Muscle of leg (tissue), 11 donors: ENCODE results near the gene ADGRF5. TPM values are rescaled to one million over a fixed set of nuclear protein-coding genes. Genes with fewer than 3 reads are reported as not detected.

Experiments used
- DNase-seq: peaks from one replicate; pipeline ENCODE4 v3.0.0; 2013
- H3K27ac ChIP-seq: one replicate; pipeline ENCODE4 v1.5.1; 2013; ENCODE audit warnings: mild to moderate bottlenecking, low read length, control low read depth
- H3K27me3 ChIP-seq: one replicate; pipeline ENCODE4 v1.6.1; 2013; ENCODE audit warnings: low read length; ENCODE audit not compliant: control insufficient read depth, insufficient read depth
- H3K36me3 ChIP-seq: one replicate; pipeline ENCODE4 v1.6.1; 2013; ENCODE audit warnings: low read length; ENCODE audit not compliant: control insufficient read depth, insufficient read depth
- H3K4me1 ChIP-seq: one replicate; pipeline ENCODE4 v1.6.1; 2013; ENCODE audit warnings: low read length; ENCODE audit not compliant: control insufficient read depth, insufficient read depth
- H3K4me3 ChIP-seq: one replicate; pipeline ENCODE4 v1.5.1; 2013; ENCODE audit warnings: low read length, control low read depth
- H3K9me3 ChIP-seq: replicated peaks from 2 replicates; pipeline ENCODE4 v1.6.1; 2013; ENCODE audit warnings: low read depth, low read length; ENCODE audit not compliant: control insufficient read depth
- WGBS: methylation state at CpG from one replicate; pipeline ENCODE4 v1.1.5; 2013; ENCODE audit warnings: missing lambda C conversion rate; ENCODE audit not compliant: insufficient coverage; 5-methylcytosine and 5-hydroxymethylcytosine counted together
- polyA plus RNA-seq, 8 donors: library from polyadenylated mRNA; unstranded; fragments of 120-200 nt; gene quantifications; one replicate each; pipeline versions ENCODE4 v1.2.1 to v1.2.3, GENCODE V29; 2013; ENCODE audit warnings: inconsistent platforms in 1 of 8, low replicate concordance in 1 of 8; ENCODE audit not compliant: insufficient read length in 8 of 8, insufficient read depth in 1 of 8
- total RNA-seq: library from RNA; stranded (reverse); fragments of 120-200 nt; gene quantifications from one replicate; pipeline ENCODE4 v1.2.4, GENCODE V29; 2013

Gene ADGRF5
- total and polyA plus RNA-seq, 9 donors = 19.1 to 28.7 (median 25.2) TPM

- peak; percentile 67 for DNase-seq
- Histone ChIP-seq H3K36me3 (no peaks in the 10 kb centered on the region), H3K4me1 (peaks cover 5% of the 10 kb centered on the region), H3K27ac (peak overlapping the region; percentile 23), H3K4me3 (no peak overlapping the region), H3K27me3 (no peaks in the 10 kb centered on the region), H3K9me3 (no peaks in the 10 kb centered on the region)
- 57% methylated on average over 3 of the region's 4 CpGs for WGBS
Measured at GRCh38 chr6:46915866-46916265, 5.9 kb downstream of the ADGRF5 start.

GRCh38 chr6:46915380-46915779 is 6.4 kb downstream of the ADGRF5 start:
- Histone ChIP-seq H3K9me3 (no peaks in the 10 kb centered on the region), H3K27ac (peak overlapping the region; percentile 29), H3K36me3 (no peaks in the 10 kb centered on the region), H3K4me3 (no peak overlapping the region), H3K4me1 (peaks cover 5% of the 10 kb centered on the region), H3K27me3 (no peaks in the 10 kb centered on the region)
- DNase-seq = peak; percentile 75

GRCh38 chr6:46914279-46914810 is 7.4 kb downstream of the ADGRF5 start:
- Histone ChIP-seq H3K36me3 (no peaks in the 10 kb centered on the region), H3K27ac (no peak overlapping the region), H3K4me1 (peaks cover 5% of the 10 kb centered on the region), H3K27me3 (no peaks in the 10 kb centered on the region), H3K4me3 (no peak overlapping the region), H3K9me3 (no peaks in the 10 kb centered on the region)
- DNase-seq = no peak
- no CpG with 5 or more reads among the region's 4 CpGs for WGBS

- peak; percentile 68 for DNase-seq
- Histone ChIP-seq H3K4me1 (no peaks in the 10 kb centered on the region), H3K27me3 (no peaks in the 10 kb centered on the region), H3K27ac (peak overlapping the region; percentile 49), H3K36me3 (no peaks in the 10 kb centered on the region), H3K9me3 (no peaks in the 10 kb centered on the region), H3K4me3 (no peak overlapping the region)
- no CpG with 5 or more reads among the region's 2 CpGs for WGBS
Measured at GRCh38 chr6:46909371-46909770, 12.4 kb downstream of the ADGRF5 start.

- H3K4me3 ChIP-seq = no peak overlapping the region
- no CpG with 5 or more reads among the region's 3 CpGs for WGBS
- H3K4me1 ChIP-seq = peaks cover 7% of the 10 kb centered on the region
- no peak overlapping the region for H3K27ac ChIP-seq
- no peaks in the 10 kb centered on the region for H3K27me3 ChIP-seq
- no peaks in the 10 kb centered on the region for H3K9me3 ChIP-seq
- DNase-seq = no peak
- no peaks in the 10 kb centered on the region for H3K36me3 ChIP-seq
Measured at GRCh38 chr6:46906776-46907175, 15.0 kb downstream of the ADGRF5 start.

GRCh38 chr6:46904117-46904516 is 17.6 kb downstream of the ADGRF5 start:
- Histone ChIP-seq H3K27me3 (no peaks in the 10 kb centered on the region), H3K4me3 (no peak overlapping the region), H3K4me1 (peaks cover 14% of the 10 kb centered on the region), H3K36me3 (no peaks in the 10 kb centered on the region), H3K27ac (peak overlapping the region; percentile 3), H3K9me3 (no peaks in the 10 kb centered on the region)
- whole genome bisulfite sequencing = no CpG with 5 or more reads among the region's 3 CpGs
- no peak for DNase-seq

- Histone ChIP-seq H3K9me3 (no peaks in the 10 kb centered on the region), H3K27ac (peak overlapping the region; percentile 38), H3K36me3 (no peaks in the 10 kb centered on the region), H3K4me3 (no peak overlapping the region), H3K27me3 (no peaks in the 10 kb centered on the region), H3K4me1 (peaks cover 14% of the 10 kb centered on the region)
- no peak for DNase-seq
- WGBS = 56% methylated on average over 1 of the region's 4 CpGs
Measured at GRCh38 chr6:46903175-46903574, 18.6 kb downstream of the ADGRF5 start.

- peak; percentile 76 for DNase-seq
- Histone ChIP-seq H3K9me3 (no peaks in the 10 kb centered on the region), H3K27me3 (no peaks in the 10 kb centered on the region), H3K27ac (peak overlapping the region; percentile 67), H3K4me1 (peaks cover 14% of the 10 kb centered on the region), H3K36me3 (no peaks in the 10 kb centered on the region), H3K4me3 (no peak overlapping the region)
- 14% methylated on average over 3 of the region's 5 CpGs for WGBS
Measured at GRCh38 chr6:46901882-46902314, 19.8 kb downstream of the ADGRF5 start.

- Histone ChIP-seq H3K9me3 (no peaks in the 10 kb centered on the region), H3K4me1 (peaks cover 14% of the 10 kb centered on the region), H3K27ac (no peak overlapping the region), H3K36me3 (no peaks in the 10 kb centered on the region), H3K27me3 (no peaks in the 10 kb centered on the region), H3K4me3 (no peak overlapping the region)
- no CpG with 5 or more reads among the region's 3 CpGs for WGBS
- no peak for DNase-seq
Measured at GRCh38 chr6:46900266-46900665, 21.5 kb downstream of the ADGRF5 start.

- Histone ChIP-seq H3K27ac (no peak overlapping the region), H3K36me3 (no peaks in the 10 kb centered on the region), H3K9me3 (no peaks in the 10 kb centered on the region), H3K27me3 (no peaks in the 10 kb centered on the region), H3K4me1 (peaks cover 14% of the 10 kb centered on the region), H3K4me3 (no peak overlapping the region)
- DNase-seq = no peak
- 100% methylated on average over 1 of the region's 4 CpGs for WGBS
Measured at GRCh38 chr6:46899659-46900058, 22.1 kb downstream of the ADGRF5 start.

- Histone ChIP-seq H3K4me3 (no peak overlapping the region), H3K27me3 (no peaks in the 10 kb centered on the region), H3K9me3 (no peaks in the 10 kb centered on the region), H3K4me1 (peaks cover 13% of the 10 kb centered on the region), H3K36me3 (no peaks in the 10 kb centered on the region), H3K27ac (no peak overlapping the region)
- no peak for DNase-seq
- WGBS = 8% methylated on average over 2 of the region's 2 CpGs
Measured at GRCh38 chr6:46898006-46898405, 23.7 kb downstream of the ADGRF5 start.
